Germinal center (tissue), 1 donor: ENCODE results near the gene ACOD1.

ENCODE experiments used
- DNase-seq: peaks from one replicate; pipeline ENCODE4 v3.0.0; 2012; ENCODE audit warnings: mixed read lengths, low spot score

Gene ACOD1

DNA sequence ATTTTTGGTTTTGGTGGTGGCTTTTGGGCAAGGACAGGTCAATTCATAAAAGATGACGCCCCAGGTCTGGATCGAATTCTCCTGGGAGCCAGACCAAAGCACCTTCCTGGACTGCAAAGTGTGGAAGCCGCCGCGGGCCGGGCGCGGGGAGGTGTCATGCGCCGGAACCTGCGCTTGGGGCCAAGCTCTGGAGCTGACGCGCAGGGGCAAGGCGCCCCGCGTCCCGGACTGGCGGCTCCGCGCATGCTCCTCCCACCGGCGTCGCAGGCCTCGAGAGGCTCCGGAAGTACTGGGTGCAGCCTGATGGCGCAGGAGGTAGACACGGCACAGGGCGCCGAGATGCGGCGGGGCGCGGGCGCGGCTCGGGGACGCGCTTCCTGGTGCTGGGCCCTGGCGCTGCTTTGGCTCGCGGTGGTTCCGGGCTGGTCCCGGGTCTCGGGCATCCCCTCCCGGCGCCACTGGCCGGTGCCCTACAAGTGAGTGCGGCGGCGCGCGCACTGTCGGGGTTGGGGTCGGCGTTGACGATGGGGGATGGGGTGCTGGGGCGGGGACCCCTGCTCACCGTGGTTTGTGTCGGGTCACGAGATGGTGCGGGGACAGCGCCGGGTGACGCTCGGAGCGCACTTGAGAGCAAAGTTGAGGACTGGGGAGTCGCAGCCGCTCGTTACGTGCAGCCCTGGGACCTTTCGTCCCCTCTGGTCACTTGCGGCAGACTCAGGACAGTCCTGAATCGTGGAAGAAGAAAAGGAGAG is 43.7 kb downstream of the ACOD1 start, which contains the start of gene CLN5:
TSS of gene CLN5 (plus strand) at position 286 of the 752 bp plus-strand sequence. CDS start at position 304, 18 bp downstream.
- peak; percentile 95 for DNase-seq

DNA sequence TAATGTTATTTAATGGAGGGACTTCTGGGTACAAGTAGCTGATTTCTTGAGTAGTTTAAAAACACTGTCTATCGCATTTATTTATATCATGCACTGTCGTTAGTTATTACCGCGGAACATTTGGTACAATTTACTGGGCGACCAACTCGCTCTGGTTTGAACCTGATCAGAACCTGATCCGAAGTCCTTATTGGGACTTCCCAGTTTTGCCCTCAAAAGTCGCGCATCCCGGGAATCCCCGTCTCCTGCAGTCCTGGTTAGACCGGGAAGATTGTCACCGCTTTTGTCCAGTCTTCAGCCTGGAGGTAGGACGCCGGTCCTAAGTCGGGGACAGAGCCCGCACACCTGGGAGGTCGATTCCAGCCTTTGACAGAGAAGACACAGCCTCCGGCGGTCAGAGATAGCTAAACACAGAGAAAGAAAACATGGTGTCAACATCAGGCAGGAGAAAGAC is 44.3 kb downstream of the ACOD1 start:
- no peak for DNase-seq

DNA sequence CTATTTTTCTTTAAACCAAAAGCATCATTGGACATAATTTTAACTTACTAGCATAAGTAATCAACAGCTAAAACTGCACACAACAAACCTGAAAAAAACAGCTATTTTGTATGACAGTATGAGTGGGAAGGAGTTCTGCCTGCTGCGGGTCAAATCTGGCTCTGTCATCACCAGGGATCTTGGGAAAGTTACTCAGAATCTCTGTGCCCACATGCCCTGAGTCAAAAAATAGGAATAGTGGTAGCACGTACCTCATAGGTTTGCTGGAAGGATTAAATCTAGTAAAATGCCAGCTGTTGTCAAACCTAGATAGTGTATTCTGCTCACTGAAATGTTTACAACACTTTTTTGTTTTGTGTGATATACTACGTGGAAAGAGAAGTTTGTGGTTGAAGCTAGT is 44.7 kb downstream of the ACOD1 start:
- no peak for DNase-seq

DNA sequence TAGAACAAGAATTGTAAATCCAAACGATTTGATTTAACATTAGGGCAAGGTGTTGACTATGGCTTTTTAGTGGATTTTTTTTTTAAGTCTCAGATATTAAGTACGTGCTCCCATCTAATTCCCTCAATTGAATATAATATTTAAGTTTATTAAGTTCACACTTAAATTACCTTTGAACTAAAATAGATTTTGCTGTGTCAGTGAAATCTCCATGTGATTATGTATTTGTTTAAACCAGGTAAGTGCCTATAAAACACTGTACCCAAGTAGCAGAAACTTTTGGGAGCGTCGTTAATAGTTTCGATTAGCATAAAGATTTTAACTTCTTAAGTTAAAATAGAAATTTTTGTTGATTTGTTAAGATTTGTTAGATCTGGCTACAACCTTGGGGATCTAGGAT is 45.2 kb downstream of the ACOD1 start:
- DNase-seq = no peak

DNA sequence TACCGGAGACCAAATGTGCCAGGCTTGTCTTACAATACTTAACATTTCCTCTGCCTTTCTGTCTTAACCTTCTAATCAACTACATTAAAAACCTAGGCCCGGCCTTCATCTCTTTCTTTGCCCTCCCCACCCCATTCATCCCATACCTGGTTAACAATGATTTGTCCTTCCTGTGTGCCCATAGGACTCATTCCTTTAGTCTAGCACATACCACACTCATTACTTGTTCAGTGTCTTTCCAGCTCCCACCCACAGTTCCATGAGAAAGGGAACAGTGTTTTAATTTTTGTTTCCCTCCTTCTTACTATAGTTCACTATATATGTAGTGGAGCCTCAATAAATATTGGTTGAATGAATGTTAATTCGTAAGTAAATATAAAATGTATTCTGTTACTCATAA is 46.0 kb downstream of the ACOD1 start:
- no peak for DNase-seq

DNA sequence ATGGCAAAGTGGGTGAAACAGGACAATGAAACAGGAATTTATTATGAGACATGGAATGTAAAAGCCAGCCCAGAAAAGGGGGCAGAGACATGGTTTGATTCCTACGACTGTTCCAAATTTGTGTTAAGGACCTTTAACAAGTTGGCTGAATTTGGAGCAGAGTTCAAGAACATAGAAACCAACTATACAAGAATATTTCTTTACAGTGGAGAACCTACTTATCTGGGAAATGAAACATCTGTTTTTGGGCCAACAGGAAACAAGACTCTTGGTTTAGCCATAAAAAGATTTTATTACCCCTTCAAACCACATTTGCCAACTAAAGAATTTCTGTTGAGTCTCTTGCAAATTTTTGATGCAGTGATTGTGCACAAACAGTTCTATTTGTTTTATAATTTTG is 52.2 kb downstream of the ACOD1 start:
- DNase-seq = no peak

DNA sequence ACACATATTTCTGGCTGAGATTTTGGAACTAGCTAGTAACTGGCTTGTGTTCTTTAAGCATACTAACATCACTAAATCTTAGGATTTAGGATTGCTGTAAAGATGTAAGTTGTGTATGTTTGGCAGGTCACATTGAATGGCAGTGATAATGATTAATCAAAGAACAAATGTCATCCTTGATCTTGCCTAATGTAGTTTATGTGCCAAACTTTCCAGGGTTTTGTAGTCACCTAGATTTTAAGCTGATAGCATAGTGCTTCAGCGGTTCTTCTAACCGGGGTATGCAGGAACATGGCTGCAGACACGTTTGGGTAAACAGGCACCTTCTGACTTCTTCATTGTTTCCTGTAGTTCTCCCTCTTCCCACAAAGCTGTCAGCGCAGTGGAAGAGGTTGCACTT is 53.2 kb downstream of the ACOD1 start:
- DNase-seq = no peak

DNA sequence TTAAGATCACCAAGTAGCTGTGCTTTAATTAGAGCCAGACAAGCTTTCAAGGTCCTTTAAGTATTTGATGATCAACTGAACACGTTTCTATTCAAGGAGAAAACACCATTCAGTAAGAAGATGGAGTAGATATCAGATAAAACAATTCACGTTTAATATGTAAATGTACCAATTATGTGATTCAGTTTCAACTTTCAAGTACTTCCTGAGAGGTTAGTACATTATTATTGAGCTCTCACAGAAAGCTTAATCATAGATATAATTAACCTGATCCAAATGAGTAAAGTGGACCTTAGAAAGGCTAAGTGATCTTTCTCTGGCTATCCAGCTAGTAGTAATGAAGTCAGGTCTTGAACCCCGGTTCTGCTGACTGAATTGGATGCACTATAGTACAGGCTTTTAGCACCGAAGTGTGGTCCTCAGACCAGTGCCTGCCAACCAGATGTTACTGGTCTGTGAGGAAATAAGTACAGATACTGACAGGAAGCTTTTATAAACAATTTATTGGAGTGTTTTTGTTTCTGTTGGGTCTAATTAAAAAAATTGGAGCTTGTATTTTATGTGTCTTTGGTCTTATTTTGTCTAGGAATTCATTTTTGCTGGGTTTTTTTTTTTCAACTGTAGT is 53.8 kb downstream of the ACOD1 start:
- no peak for DNase-seq

DNA sequence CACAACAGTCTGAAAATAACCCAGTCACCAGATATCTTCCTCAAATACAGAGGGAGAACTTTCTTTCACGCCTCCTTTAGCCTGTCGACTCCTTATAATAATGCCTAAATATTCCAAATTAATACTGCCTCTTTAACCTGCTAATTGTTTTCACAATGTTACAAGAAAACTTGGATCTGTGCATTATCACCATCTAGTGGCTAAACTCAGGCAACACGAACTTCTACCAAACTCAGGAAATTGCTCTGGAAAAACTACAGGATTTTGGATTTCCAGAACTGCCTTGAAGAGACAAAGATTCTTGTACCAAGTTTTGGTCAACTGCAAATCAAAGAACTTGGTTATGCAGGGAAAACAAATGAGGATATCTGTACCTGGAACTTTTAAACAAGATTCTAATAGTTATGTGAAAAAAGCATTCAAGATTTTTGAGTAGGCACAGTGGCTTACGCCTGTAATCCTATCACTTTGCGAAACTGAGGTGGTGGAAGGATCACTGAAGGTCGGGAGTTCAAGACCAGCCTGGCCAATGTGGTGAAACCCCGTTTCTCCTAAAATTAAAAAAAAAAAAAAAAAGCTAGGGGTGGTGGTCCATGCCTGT is 54.4 kb downstream of the ACOD1 start:
- no peak for DNase-seq
